ENCODE measurements around the gene ADD3.

Gene ADD3

DNA sequence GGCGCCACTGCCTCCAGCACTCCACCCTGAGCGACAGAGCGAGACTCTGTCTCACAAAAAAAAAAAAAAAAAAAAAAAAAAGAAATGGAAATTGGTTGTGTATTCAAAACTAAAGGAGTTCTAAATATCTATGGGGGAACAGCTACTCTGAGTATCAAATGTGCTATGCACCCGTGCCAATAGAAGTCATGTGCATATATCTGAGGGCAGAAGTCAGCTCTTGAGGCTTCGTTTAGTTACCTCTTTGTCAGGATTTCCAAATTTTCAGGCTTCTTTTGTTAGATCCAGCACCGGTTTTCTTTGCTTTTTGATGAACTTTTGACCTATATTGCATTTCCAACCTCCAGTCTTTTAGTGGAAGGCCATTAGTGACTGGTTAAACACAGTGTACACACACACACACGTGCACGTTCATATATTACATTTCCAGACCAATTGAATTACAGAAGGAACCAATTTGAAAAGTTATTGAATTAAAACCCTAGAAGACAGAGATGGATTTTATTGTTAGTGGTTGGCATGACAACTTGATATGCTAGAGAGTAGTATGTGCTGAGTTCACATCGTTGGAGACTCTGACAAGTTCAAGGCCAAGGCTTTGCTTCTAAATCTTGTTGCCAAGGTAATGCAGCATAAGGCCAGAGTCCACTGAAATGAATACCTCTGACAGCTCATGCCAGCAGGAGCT lies 33.1 kb upstream of the ADD3 start:
- Histone ChIP-seq H3K27me3 (replicated peaks; ENCODE audit: control insufficient read depth, insufficient read depth, low read length) (no peaks in the 10 kb centered on the region; the same call in 1 of the 2 replicates), H3K4me3 (replicated peaks; ENCODE audit: low read depth, low read length) (no peak overlapping the region), H3K36me3 (ENCODE audit: control insufficient read depth, insufficient read depth, low read length) (no peaks in the 10 kb centered on the region)
- DNase-seq (ENCODE audit: extremely low read depth, insufficient read length): no peak
- TF ChIP-seq, protein P1, sequence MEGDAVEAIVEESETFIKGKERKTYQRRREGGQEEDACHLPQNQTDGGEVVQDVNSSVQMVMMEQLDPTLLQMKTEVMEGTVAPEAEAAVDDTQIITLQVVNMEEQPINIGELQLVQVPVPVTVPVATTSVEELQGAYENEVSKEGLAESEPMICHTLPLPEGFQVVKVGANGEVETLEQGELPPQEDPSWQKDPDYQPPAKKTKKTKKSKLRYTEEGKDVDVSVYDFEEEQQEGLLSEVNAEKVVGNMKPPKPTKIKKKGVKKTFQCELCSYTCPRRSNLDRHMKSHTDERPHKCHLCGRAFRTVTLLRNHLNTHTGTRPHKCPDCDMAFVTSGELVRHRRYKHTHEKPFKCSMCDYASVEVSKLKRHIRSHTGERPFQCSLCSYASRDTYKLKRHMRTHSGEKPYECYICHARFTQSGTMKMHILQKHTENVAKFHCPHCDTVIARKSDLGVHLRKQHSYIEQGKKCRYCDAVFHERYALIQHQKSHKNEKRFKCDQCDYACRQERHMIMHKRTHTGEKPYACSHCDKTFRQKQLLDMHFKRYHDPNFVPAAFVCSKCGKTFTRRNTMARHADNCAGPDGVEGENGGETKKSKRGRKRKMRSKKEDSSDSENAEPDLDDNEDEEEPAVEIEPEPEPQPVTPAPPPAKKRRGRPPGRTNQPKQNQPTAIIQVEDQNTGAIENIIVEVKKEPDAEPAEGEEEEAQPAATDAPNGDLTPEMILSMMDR (IDR thresholded peaks at IDR 0.05; ENCODE audit: insufficient read depth, low read length, poor library complexity, severe bottlenecking): no peak

DNA sequence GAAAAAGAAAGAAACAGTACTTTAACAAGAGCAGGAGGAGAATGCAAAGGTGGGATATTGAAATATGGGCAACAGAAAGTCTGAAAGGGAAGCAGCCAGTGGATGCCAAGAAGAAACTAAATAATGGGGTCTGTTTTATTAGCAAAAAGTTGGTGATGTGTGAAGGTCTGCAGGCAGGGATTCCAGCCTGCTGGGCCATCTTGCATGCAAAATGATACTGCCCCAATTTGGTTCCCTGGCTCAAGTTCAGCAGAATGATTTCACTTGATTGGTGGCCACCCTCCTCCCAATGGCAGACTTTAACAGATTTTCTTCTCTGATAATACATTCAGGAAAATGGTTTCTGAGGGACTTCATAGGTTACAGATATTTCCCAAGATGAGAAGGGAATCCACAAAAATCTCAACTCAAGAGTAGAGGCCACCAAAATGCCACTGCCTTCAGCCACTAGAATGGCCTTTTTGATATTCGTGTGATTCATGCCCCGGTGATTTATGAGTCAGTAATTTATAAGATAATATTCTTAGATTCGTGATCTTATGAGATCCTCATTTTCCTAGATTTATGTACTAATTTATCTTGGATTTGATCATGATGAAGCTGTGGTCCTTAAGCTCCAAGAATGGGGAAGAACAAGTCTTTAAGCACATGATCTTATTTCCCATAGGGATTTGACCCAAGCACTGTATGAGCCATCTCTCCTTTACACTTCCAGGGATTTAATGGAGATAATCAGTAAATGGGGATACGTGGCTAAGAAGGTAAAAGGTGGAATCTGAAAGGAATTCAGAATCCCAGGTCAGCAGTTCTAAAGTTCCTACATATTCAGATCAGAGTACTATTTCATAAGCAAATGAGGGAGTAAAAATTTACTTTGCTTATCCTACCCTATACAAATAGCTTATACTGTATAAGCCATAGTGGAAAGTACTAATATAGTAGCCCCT lies 32.3 kb upstream of the ADD3 start:
- no peak overlapping the region for H3K4me3 ChIP-seq (replicated peaks; ENCODE audit: low read depth, low read length)
- H3K36me3 ChIP-seq (ENCODE audit: control insufficient read depth, insufficient read depth, low read length): no peaks in the 10 kb centered on the region
- no peak for DNase-seq (ENCODE audit: extremely low read depth, insufficient read length)

DNA sequence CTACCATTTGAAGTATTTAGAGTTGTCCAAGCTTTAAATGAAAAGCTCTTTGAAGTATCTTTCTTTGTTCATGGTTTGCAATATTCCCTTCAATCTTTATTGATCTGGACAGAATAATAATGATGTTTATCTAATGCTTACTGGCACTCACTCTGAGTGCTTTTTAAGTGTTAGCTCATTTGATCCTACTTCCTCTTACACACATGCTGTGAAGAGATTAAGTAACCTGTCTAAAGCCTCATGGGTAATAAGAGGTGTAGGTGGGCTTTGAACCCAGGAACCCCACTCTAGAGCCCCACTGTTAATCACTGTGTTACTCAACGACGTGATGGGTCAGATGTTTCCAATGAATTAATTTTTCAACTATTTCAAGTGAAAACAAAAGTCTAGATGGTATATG lies 31.1 kb upstream of the ADD3 start:
- Histone ChIP-seq H3K36me3 (ENCODE audit: control insufficient read depth, insufficient read depth, low read length) (no peaks in the 10 kb centered on the region), H3K27me3 (replicated peaks; ENCODE audit: control insufficient read depth, insufficient read depth, low read length) (no peaks in the 10 kb centered on the region), H3K4me3 (replicated peaks; ENCODE audit: low read depth, low read length) (no peak overlapping the region)
- TF ChIP-seq, protein P1 (IDR thresholded peaks at IDR 0.05; ENCODE audit: insufficient read depth, low read length, poor library complexity, severe bottlenecking): no peak
- DNase-seq (ENCODE audit: extremely low read depth, insufficient read length): no peak

More for the DNA sequence above, 32.3 kb upstream of the ADD3 start:
- TF ChIP-seq, protein P1 (IDR thresholded peaks at IDR 0.05; ENCODE audit: insufficient read depth, low read length, poor library complexity, severe bottlenecking): no peak
- no peaks in the 10 kb centered on the region for H3K27me3 ChIP-seq (replicated peaks; ENCODE audit: control insufficient read depth, insufficient read depth, low read length)

DNA sequence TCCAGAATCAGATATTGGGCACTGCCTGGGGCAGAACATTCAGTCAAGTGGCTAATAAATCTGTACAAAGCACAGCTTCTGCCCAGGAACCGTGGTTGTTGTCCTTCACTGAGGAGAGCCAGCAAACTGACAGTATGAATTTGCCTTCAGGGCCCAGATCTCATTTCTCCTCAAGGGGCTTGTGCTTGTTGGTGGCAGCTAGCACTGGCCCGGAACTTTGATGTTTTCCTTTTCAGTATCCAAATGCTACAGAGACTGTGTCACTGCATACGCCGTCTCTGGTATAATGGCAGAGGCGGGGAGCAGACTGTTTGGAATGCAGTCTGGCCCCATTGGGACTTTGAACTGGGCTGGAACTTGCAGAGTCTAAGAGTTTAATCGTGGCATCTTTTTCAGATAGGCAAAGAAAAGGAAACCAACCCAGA lies 30.4 kb upstream of the ADD3 start:
- no peak for DNase-seq (ENCODE audit: extremely low read depth, insufficient read length)

DNA sequence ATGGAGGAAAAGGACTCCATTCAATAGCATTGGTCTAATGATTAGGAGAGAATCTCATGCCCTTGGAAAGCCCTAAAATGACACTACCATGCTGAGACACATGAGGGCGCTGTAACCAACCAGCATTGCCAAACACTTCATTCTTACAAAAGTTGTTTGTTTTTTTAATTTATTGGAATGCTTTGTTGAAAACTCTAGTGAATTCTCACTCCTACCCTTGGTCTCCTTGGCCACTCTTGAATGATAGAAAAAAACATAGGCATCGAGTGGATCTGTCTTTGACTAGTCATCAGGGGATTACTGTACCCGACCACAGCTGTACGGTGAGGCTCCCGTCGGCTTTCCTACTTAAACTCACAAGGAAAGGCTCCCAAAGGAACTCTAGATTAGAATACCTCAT lies 29.3 kb upstream of the ADD3 start:
- no peak overlapping the region for H3K4me3 ChIP-seq (replicated peaks; ENCODE audit: low read depth, low read length)
- H3K27me3 ChIP-seq (replicated peaks; ENCODE audit: control insufficient read depth, insufficient read depth, low read length): no peaks in the 10 kb centered on the region
- no peak for DNase-seq (ENCODE audit: extremely low read depth, insufficient read length)
- TF ChIP-seq, protein P1 (IDR thresholded peaks at IDR 0.05; ENCODE audit: insufficient read depth, low read length, poor library complexity, severe bottlenecking): peak; percentile 74
- H3K36me3 ChIP-seq (ENCODE audit: control insufficient read depth, insufficient read depth, low read length): no peaks in the 10 kb centered on the region

More for the DNA sequence above, 30.4 kb upstream of the ADD3 start:
- H3K36me3 ChIP-seq (ENCODE audit: control insufficient read depth, insufficient read depth, low read length): no peaks in the 10 kb centered on the region
- TF ChIP-seq, protein P1 (IDR thresholded peaks at IDR 0.05; ENCODE audit: insufficient read depth, low read length, poor library complexity, severe bottlenecking): no peak
- no peak overlapping the region for H3K4me3 ChIP-seq (replicated peaks; ENCODE audit: low read depth, low read length)
- H3K27me3 ChIP-seq (replicated peaks; ENCODE audit: control insufficient read depth, insufficient read depth, low read length): no peaks in the 10 kb centered on the region

Data from GM06990 (cell line).